Measurements from ENCODE around the gene CD163L1. TPM values are rescaled to one million over a fixed set of nuclear protein-coding genes. Genes with fewer than 3 reads are reported as not detected.

Gene CD163L1
- polyA plus RNA-seq, 3 donors = 1.6 to 3.0 (median 2.1) TPM

DNA sequence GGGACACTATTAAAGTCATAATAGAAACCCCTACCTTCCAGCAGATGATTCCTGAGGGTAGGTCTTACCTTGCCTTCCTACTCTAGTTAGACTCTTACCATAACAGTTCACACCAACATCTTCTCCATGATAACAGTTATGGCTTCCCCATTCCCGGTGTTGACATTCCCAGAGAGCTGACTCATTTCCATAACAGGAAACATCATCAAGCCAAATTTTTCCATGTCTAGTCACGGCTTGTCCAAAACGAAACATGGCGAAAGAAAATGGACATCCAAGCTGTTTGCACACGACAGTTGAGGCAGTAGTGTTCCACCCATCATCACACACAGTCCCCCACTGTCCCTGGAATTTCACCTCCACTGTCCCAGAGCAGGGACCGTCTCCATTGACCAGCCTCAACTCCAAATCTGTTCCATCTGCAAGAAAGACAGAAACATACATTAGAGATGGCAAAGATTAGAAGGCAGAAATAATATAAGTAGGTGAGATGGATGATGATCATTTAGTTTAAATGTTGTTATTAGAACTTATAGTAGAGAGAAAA, 10.6 kb downstream of the CD163L1 start:
- no peak for DNase-seq (ENCODE audit: extremely low read depth in 1 of 11, low read depth in 9 of 11, low spot score in 4 of 11)

DNA sequence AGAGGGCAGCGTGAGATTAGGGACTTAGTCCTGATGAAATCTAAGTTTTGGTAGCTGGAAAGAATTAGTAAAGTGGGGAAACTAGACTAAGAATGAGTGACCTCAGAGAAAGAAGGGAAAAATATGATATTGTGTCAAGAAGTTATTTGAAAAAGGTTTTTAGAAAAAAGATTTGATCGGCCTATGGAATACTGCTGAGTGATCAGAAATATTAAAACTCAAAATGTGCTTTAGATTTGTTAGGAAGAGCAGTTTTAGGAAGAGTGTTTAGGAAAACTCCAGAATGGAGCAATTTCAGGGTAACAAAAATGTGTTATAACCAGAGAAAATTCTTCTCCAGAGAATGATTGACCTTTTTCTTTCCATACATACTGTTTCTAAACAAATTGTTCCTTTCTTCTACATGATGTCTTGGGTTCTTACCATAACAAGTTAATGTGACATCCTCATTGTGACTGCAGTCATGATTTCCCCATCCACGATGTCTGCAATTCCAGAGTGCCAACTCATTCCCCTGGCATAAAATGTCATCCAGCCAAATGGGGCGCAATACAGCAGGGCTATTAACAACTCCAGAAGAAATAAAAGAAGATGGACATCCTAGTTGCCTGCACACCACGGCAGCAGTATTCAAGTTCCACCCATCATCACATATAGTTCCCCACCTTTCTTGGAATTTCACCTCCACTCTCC, 11.8 kb downstream of the CD163L1 start:
- no peak for DNase-seq (ENCODE audit: extremely low read depth in 1 of 11, low read depth in 9 of 11, low spot score in 4 of 11)

DNA sequence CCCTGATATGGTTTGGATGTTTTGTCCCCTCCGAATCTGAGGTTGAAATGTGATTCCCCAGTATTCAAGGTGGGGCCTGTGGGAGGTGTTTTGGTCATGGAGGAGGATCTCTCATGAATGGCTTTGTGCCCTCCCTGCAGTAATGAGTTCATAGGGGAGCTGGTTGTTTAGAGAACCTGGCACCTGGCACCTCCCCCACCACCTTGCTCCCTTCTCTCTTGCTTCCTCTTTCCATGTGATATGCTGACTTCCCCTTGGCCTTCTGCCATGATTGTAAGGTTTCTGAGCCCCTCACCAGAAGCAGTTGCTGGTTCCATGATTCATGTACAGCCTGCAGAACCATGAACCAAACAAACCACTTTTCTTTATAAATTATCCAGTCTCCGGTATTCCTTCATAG, 32.6 kb downstream of the CD163L1 start:
- no peak for DNase-seq (ENCODE audit: extremely low read depth in 1 of 11, low read depth in 9 of 11, low spot score in 4 of 11)

DNA sequence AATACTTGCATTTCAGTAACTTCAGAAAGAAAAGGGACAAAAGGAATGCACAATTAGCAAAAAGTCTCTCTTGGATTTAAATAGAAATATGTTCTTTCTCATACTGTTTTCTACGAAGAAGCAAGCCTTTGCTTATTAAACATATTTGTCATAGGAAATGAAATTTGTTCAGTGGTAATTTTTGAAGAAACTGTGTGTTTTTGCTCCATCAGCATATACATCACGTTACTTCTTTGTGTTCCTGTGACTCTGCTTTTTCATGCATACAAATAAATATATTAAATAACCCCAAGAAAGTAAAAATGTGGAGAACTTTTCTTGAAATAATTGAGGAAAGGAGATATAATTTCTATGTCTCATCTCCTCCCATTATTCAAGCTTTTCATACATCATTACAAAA, 39.7 kb downstream of the CD163L1 start:
- DNase-seq (ENCODE audit: extremely low read depth in 1 of 11, low read depth in 9 of 11, low spot score in 4 of 11) = no peak

DNA sequence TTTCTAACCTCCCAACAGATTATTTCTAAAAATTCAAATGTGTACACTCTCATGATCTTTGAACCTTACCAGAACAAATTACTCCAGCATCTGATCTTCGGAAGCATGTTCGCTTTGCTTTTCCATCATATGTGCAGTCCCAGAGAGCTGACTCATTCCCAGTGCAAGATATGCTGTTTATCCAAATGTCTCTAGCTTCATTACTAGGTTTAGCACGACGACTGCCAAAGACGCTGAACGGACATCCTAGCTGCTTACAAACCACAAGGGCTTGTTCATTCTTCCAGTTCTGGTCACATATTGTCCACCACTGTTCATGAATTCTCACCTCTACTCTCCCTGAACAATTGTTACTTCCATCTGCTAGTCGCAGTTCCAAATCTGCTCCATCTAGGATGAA, 40.5 kb downstream of the CD163L1 start:
- no peak for DNase-seq (ENCODE audit: extremely low read depth in 1 of 11, low read depth in 9 of 11, low spot score in 4 of 11)

DNA sequence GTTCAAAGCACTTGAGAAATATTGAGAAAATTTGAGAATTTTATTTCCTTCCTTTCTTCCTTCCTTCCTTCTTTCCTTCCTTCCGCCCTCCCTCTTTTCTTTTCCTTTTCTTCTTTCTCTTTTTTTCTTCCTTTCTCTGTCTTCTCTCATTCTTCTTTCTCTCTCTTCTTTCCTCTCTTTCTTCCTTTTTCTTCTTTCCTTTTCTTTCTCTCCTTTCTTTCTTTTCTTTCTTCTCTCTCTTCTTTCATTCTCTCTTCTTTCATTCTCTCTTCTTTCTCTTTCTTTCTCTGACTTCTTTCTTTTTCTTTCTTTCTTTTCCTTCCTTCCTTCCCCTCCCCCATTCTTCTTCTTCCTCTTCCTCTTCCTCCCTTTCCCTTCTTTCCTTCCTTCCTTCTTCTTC, 44.9 kb downstream of the CD163L1 start:
- no peak for DNase-seq (ENCODE audit: extremely low read depth in 1 of 11, low read depth in 9 of 11, low spot score in 4 of 11)

DNA sequence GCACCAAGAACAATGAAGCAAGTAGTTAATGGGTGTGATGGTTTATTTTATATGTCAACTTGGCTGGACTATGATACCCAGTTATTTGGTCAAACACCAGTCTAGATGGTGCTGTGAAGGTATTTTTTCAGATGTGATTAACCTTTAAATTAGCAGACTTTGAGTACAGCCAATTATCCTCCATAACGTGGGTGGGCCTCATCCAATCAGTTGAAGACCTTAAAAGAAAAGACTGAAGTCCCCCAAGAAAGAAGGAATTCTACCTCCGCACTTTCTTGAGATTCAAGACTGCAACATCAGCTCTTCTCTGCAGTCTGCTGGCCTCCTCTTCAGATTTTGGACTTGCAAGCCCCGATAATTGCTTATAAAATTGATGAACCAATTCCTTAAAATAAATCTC, 47.5 kb downstream of the CD163L1 start:
- no peak for DNase-seq (ENCODE audit: extremely low read depth in 1 of 11, low read depth in 9 of 11, low spot score in 4 of 11)

DNA sequence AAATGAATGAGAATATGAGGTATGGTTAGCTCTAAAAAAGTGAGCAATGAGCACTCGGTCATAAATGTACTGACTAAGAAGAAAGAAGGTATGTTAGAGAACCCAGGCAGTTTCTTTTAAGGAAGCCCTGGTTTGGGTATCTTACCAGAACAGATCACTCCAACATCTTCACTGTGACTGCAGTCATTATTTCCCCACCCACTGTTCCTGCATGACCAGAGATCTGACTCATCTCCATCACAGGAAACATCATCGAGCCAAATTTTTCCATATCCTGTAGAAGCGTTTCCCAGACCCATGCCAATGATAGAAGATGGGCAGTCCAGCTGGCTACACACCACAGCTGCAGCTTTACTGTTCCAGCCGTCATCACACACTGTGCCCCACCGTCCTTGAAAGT, 48.0 kb downstream of the CD163L1 start:
- no peak for DNase-seq (ENCODE audit: extremely low read depth in 1 of 11, low read depth in 9 of 11, low spot score in 4 of 11)

DNA sequence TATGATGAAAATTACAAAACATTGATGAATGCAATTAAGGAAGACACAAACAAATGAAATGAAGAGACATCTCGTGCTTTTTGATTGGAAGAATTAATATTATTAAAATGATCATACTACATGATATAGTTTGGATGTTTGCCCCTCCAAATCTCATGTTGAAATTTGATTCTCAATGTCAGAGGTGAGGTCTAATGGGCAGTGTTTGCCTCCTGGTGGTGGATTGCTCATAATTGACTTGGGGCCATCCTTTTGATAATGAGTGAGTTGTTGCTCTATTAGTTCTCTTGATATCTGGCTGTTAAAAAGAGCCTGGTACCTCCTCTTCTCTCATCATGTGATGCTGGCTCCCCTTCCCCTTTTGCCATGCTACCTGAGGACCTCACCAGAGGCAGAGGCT, 56.7 kb downstream of the CD163L1 start:
- DNase-seq (ENCODE audit: extremely low read depth in 1 of 11, low read depth in 9 of 11, low spot score in 4 of 11) = no peak

DNA sequence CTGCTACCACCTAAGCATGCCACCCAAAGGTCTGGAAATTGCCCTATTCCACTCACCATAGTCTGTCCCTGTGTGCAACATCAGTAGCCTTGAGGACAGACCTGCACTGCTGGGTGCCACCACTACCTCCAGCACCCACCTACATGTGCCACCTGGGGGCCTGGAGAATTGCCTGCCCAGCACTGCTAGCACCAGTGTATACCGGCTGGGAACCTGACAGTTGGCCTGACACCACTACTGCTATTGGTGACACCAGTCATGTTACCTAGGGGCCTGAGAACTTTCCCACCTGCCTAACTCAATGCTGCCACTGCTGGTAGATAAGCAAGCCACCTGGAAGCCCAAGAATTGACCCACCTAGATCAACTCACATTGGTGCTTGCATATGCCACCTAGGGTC, 60.8 kb downstream of the CD163L1 start:
- no peak for DNase-seq (ENCODE audit: extremely low read depth in 1 of 11, low read depth in 9 of 11, low spot score in 4 of 11)

DNA sequence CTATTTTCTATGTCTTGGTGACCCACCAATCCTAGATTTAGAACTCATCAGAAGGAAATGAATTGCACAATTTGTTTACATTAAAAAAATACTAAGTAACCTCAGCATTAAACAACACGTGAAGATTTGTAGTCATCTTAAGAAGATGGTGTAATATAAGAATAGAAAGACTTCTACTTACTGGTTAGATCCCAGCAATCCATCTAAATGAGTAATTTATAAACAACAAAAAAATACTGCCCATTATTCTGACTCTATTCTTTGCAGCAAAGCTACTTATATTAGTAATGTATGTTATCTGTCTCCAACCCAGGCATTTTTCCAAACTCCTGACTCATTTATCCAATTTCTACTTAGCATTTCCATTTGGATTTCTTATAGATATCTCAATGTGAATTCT, 67.8 kb downstream of the CD163L1 start:
- no peak for DNase-seq (ENCODE audit: extremely low read depth in 1 of 11, low read depth in 9 of 11, low spot score in 4 of 11)

DNA sequence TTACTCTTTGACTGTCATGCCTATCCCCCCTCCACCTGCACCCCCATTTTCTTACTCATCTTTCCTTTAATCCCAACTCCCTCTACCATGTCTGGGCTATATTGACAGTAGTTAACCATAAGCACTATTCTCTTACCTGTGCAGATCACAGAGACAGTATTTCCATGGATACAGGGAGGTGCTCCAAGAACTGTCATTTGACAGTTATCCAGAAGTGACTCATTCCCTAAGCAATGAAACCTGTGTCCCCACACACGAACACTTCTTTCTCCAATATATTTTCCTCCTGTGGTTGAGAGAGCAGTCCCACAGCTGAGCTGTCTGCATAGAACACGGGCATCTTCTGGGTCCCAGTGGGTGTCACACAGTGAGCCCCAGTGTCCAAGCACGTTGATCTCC, 68.8 kb downstream of the CD163L1 start:
- no peak for DNase-seq (ENCODE audit: extremely low read depth in 1 of 11, low read depth in 9 of 11, low spot score in 4 of 11)

DNA sequence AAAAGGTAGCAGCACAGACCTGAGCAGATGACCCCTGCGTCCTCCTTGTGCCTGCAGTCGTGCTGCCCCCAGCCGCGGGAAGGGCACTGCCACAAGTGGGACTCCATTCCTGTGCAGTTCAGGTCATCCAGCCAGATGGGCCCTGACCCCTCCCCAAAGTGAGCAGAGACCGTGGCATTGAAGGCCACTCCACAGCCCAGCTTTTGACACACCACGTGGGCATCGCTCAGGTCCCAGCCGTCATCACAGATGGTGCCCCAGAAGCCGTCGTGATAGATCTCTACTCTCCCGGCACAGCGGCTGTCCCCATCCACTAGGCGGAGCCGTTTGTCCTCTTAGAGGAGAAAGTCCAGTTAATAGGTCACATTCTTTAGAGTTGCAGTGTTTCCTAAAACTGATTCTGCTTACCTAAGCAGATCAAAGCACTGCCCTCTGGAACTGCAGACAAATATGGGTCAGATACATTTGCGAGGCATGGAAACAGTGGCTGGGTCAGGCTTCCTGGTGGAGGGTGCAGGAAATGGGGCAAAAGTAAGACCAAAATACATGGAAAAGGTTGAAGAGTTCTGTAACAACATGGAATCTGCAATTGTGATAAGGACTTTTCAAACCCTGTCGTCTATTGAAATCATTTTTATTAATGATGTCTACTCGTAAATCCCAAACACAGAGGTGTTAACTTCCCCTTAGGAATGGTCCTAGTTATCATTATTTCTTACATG, 69.4 kb downstream of the CD163L1 start:
- DNase-seq (ENCODE audit: extremely low read depth in 1 of 11, low read depth in 9 of 11, low spot score in 4 of 11) = peak in 3 of 11 donors; percentile 1 to 7 (median 2)

DNA sequence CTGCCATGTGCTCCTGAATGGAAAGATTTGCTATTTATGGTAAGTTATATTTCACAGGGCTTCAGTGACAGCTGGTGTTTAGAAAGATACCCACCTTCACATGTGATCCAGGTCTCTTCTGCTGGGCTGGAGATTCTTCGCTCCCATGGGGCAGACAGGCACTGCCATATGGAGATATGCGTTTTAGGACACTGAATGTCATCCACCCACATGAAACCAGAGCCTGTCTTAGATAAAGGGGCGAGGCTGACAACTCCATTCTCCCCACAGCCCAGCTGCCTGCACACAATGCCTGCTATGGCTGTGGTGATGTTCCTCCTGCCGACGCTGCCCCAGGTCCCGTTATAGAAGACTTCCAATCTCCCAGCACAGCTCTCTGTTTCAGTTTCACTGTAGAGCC, 70.7 kb downstream of the CD163L1 start:
- DNase-seq (ENCODE audit: extremely low read depth in 1 of 11, low read depth in 9 of 11, low spot score in 4 of 11) = no peak

DNA sequence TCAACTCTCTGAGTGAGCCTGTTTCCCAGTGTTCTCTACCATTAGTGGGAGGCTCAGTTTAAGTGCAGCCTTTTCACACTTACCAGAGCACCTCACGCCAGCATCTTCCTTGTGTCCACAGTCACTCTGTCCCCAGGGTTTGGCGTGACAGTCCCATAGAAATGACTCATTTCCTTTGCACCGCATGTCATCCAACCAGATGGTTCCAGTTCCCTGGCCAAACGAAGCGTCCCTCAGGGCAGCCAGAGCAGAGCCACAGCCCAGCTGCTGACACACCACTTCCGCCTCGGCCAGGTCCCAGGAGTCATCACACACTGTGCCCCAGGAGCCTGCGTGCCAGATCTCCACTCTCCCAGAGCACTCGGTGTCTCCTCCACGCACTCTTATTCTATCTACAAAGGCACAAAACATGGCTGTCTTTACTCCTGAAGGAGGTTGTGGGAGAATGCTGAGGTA, 74.7 kb downstream of the CD163L1 start:
- DNase-seq (ENCODE audit: extremely low read depth in 1 of 11, low read depth in 9 of 11, low spot score in 4 of 11) = no peak

DNA sequence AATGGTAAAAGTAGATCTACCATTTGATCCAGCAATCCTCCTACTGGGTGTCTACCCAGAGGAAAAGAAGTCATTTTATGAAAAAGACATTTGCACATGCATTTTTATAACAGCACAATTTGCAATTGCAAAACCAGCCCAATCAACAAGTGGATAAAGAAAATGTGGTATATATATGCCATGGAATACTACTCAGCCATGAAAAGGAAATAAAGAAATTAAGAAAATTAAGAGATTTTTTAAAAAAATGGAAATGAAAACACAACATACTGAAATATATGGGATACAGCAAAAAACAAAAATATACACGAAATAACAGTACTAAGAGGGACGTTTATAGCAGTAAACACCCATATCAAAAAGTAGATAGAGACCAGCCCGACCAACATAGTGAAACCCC, 81.2 kb downstream of the CD163L1 start:
- no peak for DNase-seq (ENCODE audit: extremely low read depth in 1 of 11, low read depth in 9 of 11, low spot score in 4 of 11)

DNA sequence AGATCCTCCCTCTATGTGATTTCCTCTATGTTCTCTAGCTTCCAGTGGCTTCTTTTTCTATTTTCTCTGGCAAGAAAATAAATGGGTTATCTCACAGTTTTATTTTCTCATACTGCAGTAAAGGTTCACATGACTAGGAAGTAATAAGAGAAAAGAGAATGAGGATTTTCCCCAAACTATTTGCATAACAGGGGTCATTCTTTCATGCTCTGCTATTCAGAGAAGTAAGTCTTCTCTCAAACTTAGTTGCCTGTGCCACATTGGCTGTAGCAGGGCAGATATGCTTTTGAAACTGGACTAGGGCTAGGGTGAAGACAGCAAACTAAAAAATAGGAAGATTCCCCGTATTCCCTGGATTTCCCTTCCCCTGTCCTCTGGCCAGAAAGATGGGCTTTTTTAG, 82.7 kb downstream of the CD163L1 start:
- DNase-seq (ENCODE audit: extremely low read depth in 1 of 11, low read depth in 9 of 11, low spot score in 4 of 11) = no peak

DNA sequence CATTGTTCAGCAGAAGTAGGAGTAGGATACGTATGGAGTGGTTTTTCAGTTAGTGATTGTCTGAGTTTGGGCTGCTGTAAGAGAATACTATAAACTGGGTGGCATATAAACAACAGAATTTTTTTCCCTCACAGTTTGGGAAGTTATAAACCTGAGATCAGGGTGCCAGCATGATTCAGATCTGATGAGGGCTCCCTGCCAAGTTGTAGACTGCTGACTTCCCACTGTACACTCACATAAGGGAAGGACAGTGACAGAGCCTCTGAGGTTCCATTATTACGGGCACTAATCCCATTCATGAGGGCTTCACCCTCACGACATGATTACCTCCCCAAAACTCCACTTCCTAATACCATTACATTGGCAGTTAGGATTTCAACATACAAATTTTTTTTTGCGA, 89.4 kb downstream of the CD163L1 start:
- no peak for DNase-seq (ENCODE audit: extremely low read depth in 1 of 11, low read depth in 9 of 11, low spot score in 4 of 11)

DNA sequence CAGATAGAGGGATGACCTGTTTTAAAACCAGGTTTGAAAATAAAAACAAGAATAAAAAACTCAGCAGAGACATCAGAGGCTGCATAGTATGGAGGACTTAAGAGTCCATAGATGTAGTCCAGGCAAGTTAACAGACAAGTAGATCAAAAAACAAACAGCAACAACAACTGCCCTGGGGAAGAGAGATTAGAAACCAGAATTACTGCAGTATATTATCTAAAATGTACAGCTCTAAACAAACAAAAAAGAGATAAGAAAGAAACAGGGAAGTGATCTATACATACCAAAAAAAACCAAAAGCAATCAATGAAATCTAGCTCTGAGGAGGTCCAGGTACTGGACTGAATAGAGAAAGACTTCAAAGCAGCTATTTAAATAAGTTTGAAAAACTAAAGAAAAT, 91.3 kb downstream of the CD163L1 start:
- no peak for DNase-seq (ENCODE audit: extremely low read depth in 1 of 11, low read depth in 9 of 11, low spot score in 4 of 11)

DNA sequence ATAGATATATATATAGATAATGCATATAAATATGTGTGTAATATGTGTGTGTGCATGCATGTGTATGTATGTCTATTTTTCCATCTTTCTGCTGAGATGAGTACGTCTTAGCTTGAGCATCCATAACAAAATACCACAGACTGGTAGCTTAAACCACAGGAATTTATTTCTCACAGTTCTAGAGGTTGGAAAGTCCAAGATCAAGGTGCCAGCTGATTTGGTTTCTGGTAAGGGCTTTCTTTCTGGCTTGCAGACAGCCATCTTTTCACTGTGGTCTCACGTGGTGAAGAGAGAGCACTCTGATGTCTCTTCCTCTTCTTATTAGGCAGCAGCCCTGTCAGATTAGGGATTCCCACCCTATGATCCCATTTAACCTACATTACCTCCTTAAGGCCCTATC, 92.8 kb downstream of the CD163L1 start:
- no peak for DNase-seq (ENCODE audit: extremely low read depth in 1 of 11, low read depth in 9 of 11, low spot score in 4 of 11)

DNA sequence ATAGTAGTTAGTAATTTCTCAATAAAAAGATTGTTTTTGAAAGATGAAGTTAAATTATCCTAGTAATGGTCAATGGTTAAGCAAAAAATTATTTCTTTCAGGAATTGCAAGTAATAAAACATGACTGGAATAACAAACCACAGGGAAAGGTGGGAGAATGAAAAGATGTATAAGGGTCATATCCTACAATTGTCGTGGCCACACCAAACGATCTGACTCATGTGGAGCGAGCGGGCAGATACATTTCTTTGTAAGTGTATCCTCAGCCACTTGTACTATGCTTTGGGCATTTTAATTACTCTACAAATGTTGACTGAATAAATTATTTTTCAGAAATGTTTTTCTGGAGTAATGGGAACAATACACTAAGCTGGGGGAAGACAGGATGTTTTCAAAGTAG, 94.5 kb downstream of the CD163L1 start:
- DNase-seq (ENCODE audit: extremely low read depth in 1 of 11, low read depth in 9 of 11, low spot score in 4 of 11) = no peak
